Lower lobe of right lung (tissue), 2 donors: ENCODE results near the gene PLEKHA1. TPM values are rescaled to one million over a fixed set of nuclear protein-coding genes. Genes with fewer than 3 reads are reported as not detected.

Source experiments
- ATAC-seq, 2 donors: fragments of 200-7000 bp; cut with Tn5 transposase; one replicate each; pipeline ENCODE4 v1.9.1; 2020 to 2022; ENCODE audit warnings: mild to moderate bottlenecking in 2 of 2, moderate library complexity in 2 of 2
- DNase-seq: peaks from one replicate; pipeline ENCODE4 v3.0.0-alpha.2; 2020
- H3K27ac ChIP-seq: fragments of 200-600 bp; one replicate; pipeline ENCODE4 v1.8.0; 2022
- H3K27me3 ChIP-seq: fragments of 200-600 bp; one replicate; pipeline ENCODE4 v1.8.0; 2022; ENCODE audit warnings: low read depth
- H3K36me3 ChIP-seq: fragments of 200-600 bp; one replicate; pipeline ENCODE4 v1.8.0; 2022; ENCODE audit warnings: mild to moderate bottlenecking
- H3K4me1 ChIP-seq: fragments of 200-600 bp; one replicate; pipeline ENCODE4 v1.8.0; 2022
- H3K4me3 ChIP-seq: fragments of 200-600 bp; one replicate; pipeline ENCODE4 v1.8.0; 2022; ENCODE audit warnings: mild to moderate bottlenecking
- H3K9me3 ChIP-seq: fragments of 200-600 bp; one replicate; pipeline ENCODE4 v1.8.0; 2022
- CTCF ChIP-seq: fragments of 200-600 bp; IDR thresholded peaks from one replicate; pipeline ENCODE4 v1.8.0; 2022; ENCODE audit warnings: antibody characterized with exemption, mild to moderate bottlenecking
- intact Hi-C: fragments of 100-400 bp; cut with DNase I; formaldehyde crosslinking; loops from one replicate; pipeline ENCODE4 v1.11.0; 2022
- total RNA-seq: library from RNA; stranded (reverse); fragmentation: NEBNext Ultra II Directional; extraction: Animal tissue kit (Norgen Biotek cat#: 25700); gene quantifications from one replicate; pipeline ENCODE4 v1.2.1, GENCODE V29; 2021
- donor health status: DM: no; HTN: yes; CAD: no; lungs with severe emphysema.

Gene PLEKHA1
- total RNA-seq, 1 donor from 2014 or later, result 46.1 TPM

DNA sequence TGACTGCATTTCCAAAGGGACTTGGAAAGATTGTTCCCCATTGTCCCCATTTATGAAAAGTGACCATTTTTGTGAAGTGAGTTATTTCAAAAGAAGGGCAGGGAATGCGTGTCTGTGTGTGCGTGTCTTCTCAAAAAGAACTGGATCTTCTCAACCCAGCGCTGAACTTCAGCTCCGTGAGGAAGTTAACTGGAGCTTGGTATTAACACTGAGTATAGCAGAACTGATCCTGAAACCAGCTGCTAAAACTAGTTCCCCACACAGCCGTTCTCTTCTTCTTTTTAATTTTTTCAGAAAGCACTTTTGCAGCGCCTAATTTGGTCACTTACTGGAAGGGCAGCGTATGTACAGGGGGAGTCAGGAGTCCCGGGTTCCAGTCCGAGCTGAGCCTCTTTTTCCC lies 45.8 kb upstream of the PLEKHA1 start:
- no peak for ATAC-seq
- H3K4me3 ChIP-seq, result no peak overlapping the region

DNA sequence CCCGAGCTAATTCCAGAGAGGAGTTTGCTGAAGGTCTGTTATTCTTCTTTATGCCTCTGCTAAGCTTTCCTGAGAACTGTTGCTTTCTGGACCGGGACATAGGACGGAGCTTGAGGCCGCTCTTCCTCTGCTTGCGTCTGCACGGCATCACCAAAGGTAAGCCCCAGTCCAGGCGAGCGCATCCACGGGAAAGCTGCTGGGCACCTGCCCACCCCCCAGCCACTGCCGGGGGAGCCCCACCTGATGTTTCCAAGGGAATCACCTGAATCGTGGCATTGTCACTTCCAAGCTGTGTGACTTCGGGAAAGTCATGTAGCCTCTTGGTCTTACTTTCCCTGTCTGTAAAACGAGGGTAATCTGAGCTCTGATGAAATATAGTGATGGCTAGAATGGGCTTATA lies 45.1 kb upstream of the PLEKHA1 start:
- no peaks in the 10 kb centered on the region for H3K4me1 ChIP-seq
- DNase-seq (no peak), ATAC-seq (no peak)
- TF ChIP-seq CTCF, result no peak
- H3K36me3 ChIP-seq, result no peaks in the 10 kb centered on the region
- no peaks in the 10 kb centered on the region for H3K9me3 ChIP-seq
- H3K27ac ChIP-seq, result no peak overlapping the region
- no peaks in the 10 kb centered on the region for H3K27me3 ChIP-seq
- H3K4me3 ChIP-seq, result no peak overlapping the region
- intact Hi-C loops, result no loop called here

More for the DNA sequence above, 45.8 kb upstream of the PLEKHA1 start:
- H3K27me3 ChIP-seq, result no peaks in the 10 kb centered on the region
- H3K4me1 ChIP-seq, result no peaks in the 10 kb centered on the region
- intact Hi-C loops, result no loop called here
- H3K36me3 ChIP-seq, result no peaks in the 10 kb centered on the region
- TF ChIP-seq CTCF, result no peak
- DNase-seq, result no peak
- H3K9me3 ChIP-seq, result no peaks in the 10 kb centered on the region
- H3K27ac ChIP-seq, result no peak overlapping the region

DNA sequence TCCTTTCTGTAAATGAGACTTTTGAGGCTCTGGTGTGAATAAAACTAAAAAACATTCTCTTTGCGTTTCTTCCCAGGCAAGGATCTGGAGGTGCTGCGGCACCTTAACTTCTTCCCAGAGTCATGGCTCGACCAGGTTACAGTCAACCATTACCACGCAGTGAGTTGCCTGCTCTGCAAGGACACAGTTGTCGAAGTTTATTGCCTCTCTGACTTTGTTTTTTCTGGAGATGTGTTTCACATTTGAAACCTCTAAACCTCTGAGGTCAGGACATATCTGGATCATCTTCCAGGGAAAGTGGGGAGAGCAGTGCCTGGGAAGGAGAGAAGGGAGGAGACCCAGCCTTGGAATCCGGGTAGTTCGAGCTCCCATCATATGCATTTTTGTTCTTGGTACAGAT lies 43.4 kb upstream of the PLEKHA1 start:
- no peaks in the 10 kb centered on the region for H3K9me3 ChIP-seq
- no peak for ATAC-seq
- no peak overlapping the region for H3K4me3 ChIP-seq
- H3K4me1 ChIP-seq, result no peaks in the 10 kb centered on the region
- H3K27ac ChIP-seq, result no peak overlapping the region
- no peak for DNase-seq
- no peaks in the 10 kb centered on the region for H3K27me3 ChIP-seq
- intact Hi-C loops, result no loop called here
- no peak for TF ChIP-seq CTCF
- no peaks in the 10 kb centered on the region for H3K36me3 ChIP-seq

DNA sequence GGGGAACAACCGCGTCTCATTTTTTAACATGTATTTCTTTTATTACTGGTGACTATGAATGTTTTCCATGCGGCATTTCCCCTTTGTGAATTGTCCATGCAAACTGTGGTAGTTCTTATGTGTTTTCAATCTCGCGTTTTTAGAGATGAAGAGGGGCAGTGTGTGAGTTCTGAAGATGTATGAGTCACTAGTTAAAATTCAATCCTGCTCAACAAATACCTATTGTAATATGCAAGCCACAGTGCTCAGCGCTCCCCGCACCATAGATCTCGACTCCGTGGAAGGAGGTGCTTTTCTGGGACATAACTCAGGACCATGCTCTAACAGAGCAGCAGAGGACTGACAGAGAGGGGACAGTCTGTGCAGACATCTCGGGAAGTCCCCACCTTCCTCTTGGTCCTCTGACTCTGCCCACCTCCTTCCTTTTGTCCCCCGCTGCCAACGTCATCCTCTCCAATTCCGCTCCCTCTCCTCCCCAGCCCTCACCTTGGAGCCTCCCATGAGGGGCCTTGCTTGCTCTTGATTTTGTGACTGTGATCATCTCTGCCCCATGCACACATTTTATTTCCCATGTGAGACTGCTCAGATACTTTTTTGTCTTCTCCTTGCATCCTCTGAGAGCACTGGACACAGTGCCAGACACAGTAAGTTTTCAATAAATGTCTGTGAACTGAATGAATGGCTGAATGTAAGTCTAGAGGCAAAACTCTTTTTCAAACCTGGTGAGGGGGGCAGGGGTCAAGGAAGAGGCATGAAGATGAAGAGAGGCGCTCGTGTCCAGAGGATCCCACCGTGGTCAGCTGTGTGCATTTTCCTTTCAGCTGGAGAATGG lies 42.7 kb upstream of the PLEKHA1 start:
- H3K9me3 ChIP-seq, result no peaks in the 10 kb centered on the region
- ATAC-seq (peak in 1 of 2 donors; percentile 68), DNase-seq (no peak)
- no peaks in the 10 kb centered on the region for H3K36me3 ChIP-seq
- intact Hi-C loops, result no loop called here
- no peak overlapping the region for H3K4me3 ChIP-seq
- H3K27ac ChIP-seq, result no peak overlapping the region
- no peaks in the 10 kb centered on the region for H3K4me1 ChIP-seq
- no peak for TF ChIP-seq CTCF
- H3K27me3 ChIP-seq, result peaks cover 4% of the 10 kb centered on the region

- H3K27ac ChIP-seq, result no peak overlapping the region
- ATAC-seq (no peak), DNase-seq (no peak)
- H3K4me3 ChIP-seq, result no peak overlapping the region
- TF ChIP-seq CTCF, result no peak
- no peaks in the 10 kb centered on the region for H3K4me1 ChIP-seq
- no peaks in the 10 kb centered on the region for H3K9me3 ChIP-seq
- H3K27me3 ChIP-seq, result peaks cover 4% of the 10 kb centered on the region
- intact Hi-C loops, result no loop called here
- no peaks in the 10 kb centered on the region for H3K36me3 ChIP-seq
These were observed 41.5 kb upstream of the PLEKHA1 start for GRCh38 chr10:122333037-122333436.
